HCT116 (cell line): ENCODE results near the gene UNK.

Source experiments
- ATF3 ChIP-seq: IDR thresholded peaks from 2 replicates; pipeline ENCODE4 v1.6.1; 2012
- CBX3 ChIP-seq: IDR thresholded peaks from 2 replicates; pipeline ENCODE4 v1.6.1; 2012; ENCODE audit warnings: low read depth
- CTCF ChIP-seq, 3 experiments: fragments of 200-600 bp in 1 of 3; sonication (generic) in 1 of 3; IDR thresholded peaks in 2 of 3; conservative IDR thresholded peaks in 1 of 3; 2 replicates each; pipeline ENCODE4 v1.5.1; 2012 to 2017; ENCODE audit warnings: low read depth in 2 of 3, low read length in 2 of 3, antibody characterized with exemption in 1 of 3, borderline replicate concordance in 1 of 3, control low read depth in 1 of 3, mild to moderate bottlenecking in 1 of 3, mixed read lengths in 1 of 3, mixed run types in 1 of 3, moderate library complexity in 1 of 3; ENCODE audit not compliant: insufficient read depth in 1 of 3
- MAX ChIP-seq: IDR thresholded peaks from 2 replicates; pipeline ENCODE4 v1.6.1; 2012
- POLR2A ChIP-seq: IDR thresholded peaks from 2 replicates; pipeline ENCODE4 v1.7.0; 2011; ENCODE audit warnings: borderline replicate concordance; ENCODE audit not compliant: insufficient read depth, insufficient read length; ENCODE audit errors: extremely low read depth
- POLR2AphosphoS5 ChIP-seq: IDR thresholded peaks from 2 replicates; pipeline ENCODE4 v1.6.1; 2011; ENCODE audit warnings: mild to moderate bottlenecking, low read depth, low read length, moderate library complexity
- RAD21 ChIP-seq: IDR thresholded peaks from 2 replicates; pipeline ENCODE4 v1.6.1; 2012; ENCODE audit warnings: low read depth, mild to moderate bottlenecking
- REST ChIP-seq: IDR thresholded peaks from 2 replicates; pipeline ENCODE4 v1.6.1; 2012; ENCODE audit warnings: low read depth
- SRF ChIP-seq: IDR thresholded peaks from 2 replicates; pipeline ENCODE4 v1.6.1; 2012; ENCODE audit warnings: low read depth
- TCF7L2 ChIP-seq: IDR thresholded peaks from 2 replicates; pipeline ENCODE4 v1.7.0; 2011; ENCODE audit warnings: borderline replicate concordance, inconsistent platforms; ENCODE audit not compliant: insufficient read depth, insufficient read length; ENCODE audit errors: extremely low read depth
- ZBTB33 ChIP-seq: IDR thresholded peaks from 2 replicates; pipeline ENCODE4 v1.6.1; 2011; ENCODE audit warnings: mild to moderate bottlenecking, low read length, moderate library complexity; ENCODE audit not compliant: insufficient replicate concordance; ENCODE audit errors: extremely low read depth

GRCh38 chr17:75811174-75811573, 26.6 kb downstream of the UNK start:
- TF ChIP-seq ATF3 (no peak), POLR2A (no peak), MAX (no peak), CTCF (IDR thresholded peaks at IDR 0.05 in 2 of 3, conservative IDR thresholded peaks at IDR 0.05 in 1 of 3; ENCODE audit: borderline replicate concordance in 1 of 3, insufficient read depth in 1 of 3, low read depth in 2 of 3, low read length in 2 of 3) (no peak), POLR2AphosphoS5 (no peak), ZBTB33 (no peak), CBX3 (no peak), REST (no peak), RAD21 (no peak), TCF7L2 (no peak), SRF (no peak)
